Liver (tissue), 3 donors: Measurements from ENCODE around the gene FAM13A.

Source experiments
- CTCF ChIP-seq: fragments of 150-350 bp; IDR thresholded peaks from 2 replicates; pipeline ENCODE4 v1.5.1; 2017; ENCODE audit warnings: improper control_type of control experiment, low read depth, low read length; ENCODE audit not compliant: missing input control
- EGR1 ChIP-seq, 2 donors: IDR thresholded peaks; 2 replicates each; pipeline ENCODE4 v1.6.1; 2016 to 2018; ENCODE audit warnings: antibody characterized with exemption in 2 of 2, low read depth in 2 of 2
- FOXA1 ChIP-seq: IDR thresholded peaks from 2 replicates; pipeline ENCODE4 v1.6.1; 2016; ENCODE audit warnings: antibody characterized with exemption
- HNF4A ChIP-seq, 2 donors: conservative IDR thresholded peaks; 2 replicates each; pipeline ENCODE4 v1.6.1; 2016; ENCODE audit warnings: antibody characterized with exemption in 2 of 2, mild to moderate bottlenecking in 2 of 2
- HNF4G ChIP-seq: IDR thresholded peaks from 2 replicates; pipeline ENCODE4 v1.6.1; 2016; ENCODE audit warnings: antibody characterized with exemption
- RAD21 ChIP-seq, 2 donors: IDR thresholded peaks; 2 replicates each; pipeline ENCODE4 v1.6.1; 2016; ENCODE audit warnings: antibody characterized with exemption in 2 of 2, mild to moderate bottlenecking in 2 of 2
- RXRA ChIP-seq, 2 donors: IDR thresholded peaks; 2 replicates each; pipeline ENCODE4 v1.6.1; 2017 to 2018; ENCODE audit warnings: antibody characterized with exemption in 2 of 2, mild to moderate bottlenecking in 1 of 2
- SP1 ChIP-seq: IDR thresholded peaks from 2 replicates; pipeline ENCODE4 v1.6.1; 2018; ENCODE audit warnings: antibody characterized with exemption, mild to moderate bottlenecking
- TAF1 ChIP-seq: conservative IDR thresholded peaks from 2 replicates; pipeline ENCODE4 v1.6.1; 2016; ENCODE audit warnings: antibody characterized with exemption, mild to moderate bottlenecking
- YY1 ChIP-seq: IDR thresholded peaks from 2 replicates; pipeline ENCODE4 v1.6.1; 2016; ENCODE audit warnings: antibody characterized with exemption, mild to moderate bottlenecking
- TF ChIP-seq, protein P1 (sequence below): IDR thresholded peaks from 2 replicates; pipeline ENCODE4 v1.6.1; 2016; ENCODE audit warnings: antibody characterized with exemption
- TF ChIP-seq, protein P2 (sequence below): IDR thresholded peaks from 2 replicates; pipeline ENCODE4 v1.6.1; 2016; ENCODE audit warnings: antibody characterized with exemption
- TF ChIP-seq, protein P3 (sequence below): IDR thresholded peaks from 2 replicates; pipeline ENCODE4 v1.6.1; 2016; ENCODE audit warnings: antibody characterized with exemption
- donor health status: healthy.
- donor health status: healthy.

DNA sequence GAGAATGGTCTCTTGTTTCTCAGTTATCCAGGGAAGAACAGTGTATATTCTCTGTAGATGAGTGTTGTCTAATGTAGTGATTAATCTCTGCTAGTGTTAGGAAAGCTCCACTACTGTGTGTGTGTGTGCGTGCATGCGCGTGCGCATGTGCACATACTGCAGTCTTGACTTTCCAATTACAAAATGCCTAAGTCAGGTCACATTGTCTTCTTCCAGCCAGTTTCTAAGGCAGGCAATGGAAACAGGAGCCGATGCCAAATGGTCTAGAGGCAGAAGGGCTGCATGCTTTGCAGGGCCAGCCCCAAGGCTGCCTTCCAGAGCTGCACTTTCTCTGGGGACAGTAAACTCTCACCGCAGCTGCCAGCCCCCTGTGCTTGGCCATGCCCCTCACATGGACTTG, 328.8 kb downstream of the FAM13A start:
- TF ChIP-seq CTCF (no peak), SP1 (no peak), YY1 (no peak), EGR1 (IDR thresholded peaks at IDR 0.05; ENCODE audit: low read depth in 2 of 2) (no peak), RAD21 (IDR thresholded peaks at IDR 0.05) (no peak), TAF1 (no peak), FOXA1 (no peak), HNF4G (no peak), RXRA (IDR thresholded peaks at IDR 0.05) (no peak), HNF4A (conservative IDR thresholded peaks at IDR 0.05) (no peak)
- TF ChIP-seq, protein P1, sequence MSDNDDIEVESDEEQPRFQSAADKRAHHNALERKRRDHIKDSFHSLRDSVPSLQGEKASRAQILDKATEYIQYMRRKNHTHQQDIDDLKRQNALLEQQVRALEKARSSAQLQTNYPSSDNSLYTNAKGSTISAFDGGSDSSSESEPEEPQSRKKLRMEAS: no peak
- TF ChIP-seq, protein P2, sequence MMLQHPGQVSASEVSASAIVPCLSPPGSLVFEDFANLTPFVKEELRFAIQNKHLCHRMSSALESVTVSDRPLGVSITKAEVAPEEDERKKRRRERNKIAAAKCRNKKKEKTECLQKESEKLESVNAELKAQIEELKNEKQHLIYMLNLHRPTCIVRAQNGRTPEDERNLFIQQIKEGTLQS: no peak
- TF ChIP-seq, protein P3, sequence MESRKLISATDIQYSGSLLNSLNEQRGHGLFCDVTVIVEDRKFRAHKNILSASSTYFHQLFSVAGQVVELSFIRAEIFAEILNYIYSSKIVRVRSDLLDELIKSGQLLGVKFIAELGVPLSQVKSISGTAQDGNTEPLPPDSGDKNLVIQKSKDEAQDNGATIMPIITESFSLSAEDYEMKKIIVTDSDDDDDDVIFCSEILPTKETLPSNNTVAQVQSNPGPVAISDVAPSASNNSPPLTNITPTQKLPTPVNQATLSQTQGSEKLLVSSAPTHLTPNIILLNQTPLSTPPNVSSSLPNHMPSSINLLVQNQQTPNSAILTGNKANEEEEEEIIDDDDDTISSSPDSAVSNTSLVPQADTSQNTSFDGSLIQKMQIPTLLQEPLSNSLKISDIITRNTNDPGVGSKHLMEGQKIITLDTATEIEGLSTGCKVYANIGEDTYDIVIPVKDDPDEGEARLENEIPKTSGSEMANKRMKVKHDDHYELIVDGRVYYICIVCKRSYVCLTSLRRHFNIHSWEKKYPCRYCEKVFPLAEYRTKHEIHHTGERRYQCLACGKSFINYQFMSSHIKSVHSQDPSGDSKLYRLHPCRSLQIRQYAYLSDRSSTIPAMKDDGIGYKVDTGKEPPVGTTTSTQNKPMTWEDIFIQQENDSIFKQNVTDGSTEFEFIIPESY: no peak
